Measurements from ENCODE around the gene KLHDC4.

The KLHDC4 gene

GRCh38 chr16:87694441-87695125 lies 71.2 kb downstream of the KLHDC4 start:
- Histone ChIP-seq H2BK12ac (ENCODE audit: low read length in 2 of 2) (no peak overlapping the region), H3K4me1 (ENCODE audit: control insufficient read depth, insufficient read depth, low read depth, low read length) (peaks cover 5% of the 10 kb centered on the region), H4K91ac (ENCODE audit: low read length) (no peak overlapping the region), H3K4ac (ENCODE audit: low read depth in 1 of 2, low read length in 2 of 2) (no peak overlapping the region), H3K18ac (ENCODE audit: low read depth in 1 of 2, low read length in 2 of 2) (no peak overlapping the region), H3K27me3 (ENCODE audit: control insufficient read depth in 1 of 2, insufficient read depth in 1 of 2, low read length in 2 of 2) (peaks cover 0 to 26% of the 10 kb centered on the region in 2 experiments), H3K36me3 (ENCODE audit: control insufficient read depth in 1 of 2, insufficient read depth in 2 of 2, low read depth in 1 of 2, low read length in 2 of 2) (peaks cover 7 to 51% of the 10 kb centered on the region in 2 experiments), H3K27ac (ENCODE audit: low read length, poor library complexity, severe bottlenecking) (no peak overlapping the region), H2AK5ac (ENCODE audit: low read length, severe bottlenecking) (no peak overlapping the region), H3K79me1 (replicated peaks; ENCODE audit: low read length, poor library complexity, severe bottlenecking) (no peaks in the 10 kb centered on the region), H2BK15ac (ENCODE audit: low read depth, poor library complexity, severe bottlenecking) (no peak overlapping the region), H2BK5ac (ENCODE audit: low read depth, low read length, poor library complexity, severe bottlenecking) (no peak overlapping the region), H3K23ac (ENCODE audit: low read length in 2 of 2) (no peak overlapping the region), H2BK120ac (ENCODE audit: low read depth, low read length) (no peak overlapping the region), H3K9me3 (ENCODE audit: control insufficient read depth, low read length) (no peaks in the 10 kb centered on the region), H3K9ac (ENCODE audit: low read length) (no peak overlapping the region), H3K14ac (ENCODE audit: low read length in 2 of 2) (no peak overlapping the region), H3K4me3 (ENCODE audit: insufficient read depth in 1 of 2, low read depth in 1 of 2, low read length in 2 of 2) (no peak overlapping the region), H2AFZ (ENCODE audit: low read depth, low read length) (no peak overlapping the region), H3K4me2 (ENCODE audit: low read length, poor library complexity, severe bottlenecking) (no peak overlapping the region), H4K8ac (ENCODE audit: low read length) (no peak overlapping the region)
- WGBS, result 94% methylated on average over 20 of the region's 20 CpGs
- DNase-seq, result no peak

- Histone ChIP-seq H4K8ac (ENCODE audit: low read length) (no peak overlapping the region), H2AFZ (ENCODE audit: low read depth, low read length) (no peak overlapping the region), H4K91ac (ENCODE audit: low read length) (no peak overlapping the region), H3K27ac (ENCODE audit: low read length, poor library complexity, severe bottlenecking) (no peak overlapping the region), H3K9ac (ENCODE audit: low read length) (no peak overlapping the region), H2BK15ac (ENCODE audit: low read depth, poor library complexity, severe bottlenecking) (no peak overlapping the region), H3K23ac (ENCODE audit: low read length in 2 of 2) (no peak overlapping the region), H3K14ac (ENCODE audit: low read length in 2 of 2) (no peak overlapping the region), H3K18ac (ENCODE audit: low read depth in 1 of 2, low read length in 2 of 2) (no peak overlapping the region), H3K36me3 (ENCODE audit: control insufficient read depth in 1 of 2, insufficient read depth in 2 of 2, low read depth in 1 of 2, low read length in 2 of 2) (peaks cover 7 to 45% of the 10 kb centered on the region in 2 experiments), H3K27me3 (ENCODE audit: control insufficient read depth in 1 of 2, insufficient read depth in 1 of 2, low read length in 2 of 2) (peaks cover 0 to 33% of the 10 kb centered on the region in 2 experiments), H3K9me3 (ENCODE audit: control insufficient read depth, low read length) (no peaks in the 10 kb centered on the region), H2BK5ac (ENCODE audit: low read depth, low read length, poor library complexity, severe bottlenecking) (no peak overlapping the region), H3K4ac (ENCODE audit: low read depth in 1 of 2, low read length in 2 of 2) (no peak overlapping the region), H3K79me1 (replicated peaks; ENCODE audit: low read length, poor library complexity, severe bottlenecking) (no peaks in the 10 kb centered on the region), H3K4me3 (ENCODE audit: insufficient read depth in 1 of 2, low read depth in 1 of 2, low read length in 2 of 2) (no peak overlapping the region), H2BK12ac (ENCODE audit: low read length in 2 of 2) (no peak overlapping the region), H2BK120ac (ENCODE audit: low read depth, low read length) (no peak overlapping the region), H3K4me1 (ENCODE audit: control insufficient read depth, insufficient read depth, low read depth, low read length) (peaks cover 5% of the 10 kb centered on the region), H2AK5ac (ENCODE audit: low read length, severe bottlenecking) (no peak overlapping the region), H3K4me2 (ENCODE audit: low read length, poor library complexity, severe bottlenecking) (no peak overlapping the region)
- WGBS, result 97% methylated on average over 16 of the region's 16 CpGs
- no peak for DNase-seq
Observed at GRCh38 chr16:87693827-87694226, 72.0 kb downstream of the KLHDC4 start.

GRCh38 chr16:87692756-87693155 lies 73.0 kb downstream of the KLHDC4 start:
- no peak overlapping the region for H3K18ac ChIP-seq (ENCODE audit: low read depth in 1 of 2, low read length in 2 of 2)
- no peak overlapping the region for H3K27ac ChIP-seq (ENCODE audit: low read length, poor library complexity, severe bottlenecking)
- H3K4ac ChIP-seq (ENCODE audit: low read depth in 1 of 2, low read length in 2 of 2), result no peak overlapping the region
- no peak overlapping the region for H3K4me2 ChIP-seq (ENCODE audit: low read length, poor library complexity, severe bottlenecking)
- H2BK12ac ChIP-seq (ENCODE audit: low read length in 2 of 2), result no peak overlapping the region
- no peak overlapping the region for H3K9ac ChIP-seq (ENCODE audit: low read length)
- H2AK5ac ChIP-seq (ENCODE audit: low read length, severe bottlenecking), result no peak overlapping the region
- no peak overlapping the region for H2BK15ac ChIP-seq (ENCODE audit: low read depth, poor library complexity, severe bottlenecking)
- WGBS, result 92% methylated on average over 10 of the region's 12 CpGs
- no peaks in the 10 kb centered on the region for H3K9me3 ChIP-seq (ENCODE audit: control insufficient read depth, low read length)
- H2AFZ ChIP-seq (ENCODE audit: low read depth, low read length), result no peak overlapping the region
- peaks cover 5% of the 10 kb centered on the region for H3K4me1 ChIP-seq (ENCODE audit: control insufficient read depth, insufficient read depth, low read depth, low read length)
- peaks cover 0 to 43% of the 10 kb centered on the region in 2 experiments for H3K27me3 ChIP-seq (ENCODE audit: control insufficient read depth in 1 of 2, insufficient read depth in 1 of 2, low read length in 2 of 2)
- peak overlapping the region; percentile 61 for H4K8ac ChIP-seq (ENCODE audit: low read length)
- no peak overlapping the region for H3K4me3 ChIP-seq (ENCODE audit: insufficient read depth in 1 of 2, low read depth in 1 of 2, low read length in 2 of 2)
- H4K91ac ChIP-seq (ENCODE audit: low read length), result no peak overlapping the region
- H3K36me3 ChIP-seq (ENCODE audit: control insufficient read depth in 1 of 2, insufficient read depth in 2 of 2, low read depth in 1 of 2, low read length in 2 of 2), result peaks cover 7 to 36% of the 10 kb centered on the region in 2 experiments
- DNase-seq, result no peak
- H2BK120ac ChIP-seq (ENCODE audit: low read depth, low read length), result no peak overlapping the region
- H2BK5ac ChIP-seq (ENCODE audit: low read depth, low read length, poor library complexity, severe bottlenecking), result no peak overlapping the region
- H3K23ac ChIP-seq (ENCODE audit: low read length in 2 of 2), result no peak overlapping the region
- H3K14ac ChIP-seq (ENCODE audit: low read length in 2 of 2), result no peak overlapping the region
- H3K79me1 ChIP-seq (replicated peaks; ENCODE audit: low read length, poor library complexity, severe bottlenecking), result no peaks in the 10 kb centered on the region

- peaks cover 5% of the 10 kb centered on the region for H3K4me1 ChIP-seq (ENCODE audit: control insufficient read depth, insufficient read depth, low read depth, low read length)
- peaks cover 0 to 49% of the 10 kb centered on the region in 2 experiments for H3K27me3 ChIP-seq (ENCODE audit: control insufficient read depth in 1 of 2, insufficient read depth in 1 of 2, low read length in 2 of 2)
- no peak overlapping the region for H4K91ac ChIP-seq (ENCODE audit: low read length)
- no peak overlapping the region for H3K9ac ChIP-seq (ENCODE audit: low read length)
- no peak overlapping the region for H4K8ac ChIP-seq (ENCODE audit: low read length)
- no peak overlapping the region for H2BK5ac ChIP-seq (ENCODE audit: low read depth, low read length, poor library complexity, severe bottlenecking)
- no peak overlapping the region for H3K27ac ChIP-seq (ENCODE audit: low read length, poor library complexity, severe bottlenecking)
- H3K79me1 ChIP-seq (replicated peaks; ENCODE audit: low read length, poor library complexity, severe bottlenecking), result no peaks in the 10 kb centered on the region
- no peak overlapping the region for H3K23ac ChIP-seq (ENCODE audit: low read length in 2 of 2)
- peaks cover 7 to 30% of the 10 kb centered on the region in 2 experiments for H3K36me3 ChIP-seq (ENCODE audit: control insufficient read depth in 1 of 2, insufficient read depth in 2 of 2, low read depth in 1 of 2, low read length in 2 of 2)
- no peak overlapping the region for H3K4me3 ChIP-seq (ENCODE audit: insufficient read depth in 1 of 2, low read depth in 1 of 2, low read length in 2 of 2)
- H2AK5ac ChIP-seq (ENCODE audit: low read length, severe bottlenecking), result no peak overlapping the region
- 96% methylated on average over 6 of the region's 7 CpGs for WGBS
- no peak overlapping the region for H3K4ac ChIP-seq (ENCODE audit: low read depth in 1 of 2, low read length in 2 of 2)
- H2BK15ac ChIP-seq (ENCODE audit: low read depth, poor library complexity, severe bottlenecking), result no peak overlapping the region
- no peak overlapping the region for H2AFZ ChIP-seq (ENCODE audit: low read depth, low read length)
- DNase-seq, result no peak
- H2BK120ac ChIP-seq (ENCODE audit: low read depth, low read length), result no peak overlapping the region
- H3K14ac ChIP-seq (ENCODE audit: low read length in 2 of 2), result no peak overlapping the region
- H2BK12ac ChIP-seq (ENCODE audit: low read length in 2 of 2), result no peak overlapping the region
- H3K9me3 ChIP-seq (ENCODE audit: control insufficient read depth, low read length), result no peaks in the 10 kb centered on the region
- no peak overlapping the region for H3K4me2 ChIP-seq (ENCODE audit: low read length, poor library complexity, severe bottlenecking)
- no peak overlapping the region for H3K18ac ChIP-seq (ENCODE audit: low read depth in 1 of 2, low read length in 2 of 2)
Observed at GRCh38 chr16:87692176-87692575, 73.6 kb downstream of the KLHDC4 start.
